Fibroblast of pulmonary artery (primary cell): ENCODE data around the gene FBLN2.

Experiments used
- DNase-seq: peaks from one replicate; pipeline ENCODE4 v3.0.0-alpha.2; 2010; ENCODE audit warnings: low read depth
- H3K4me3 ChIP-seq: replicated peaks from 2 replicates; pipeline ENCODE4 v1.5.1; 2011; ENCODE audit warnings: low read depth, mild to moderate bottlenecking, control low read depth, low read length, moderate library complexity
- CTCF ChIP-seq: IDR thresholded peaks from 2 replicates; pipeline ENCODE4 v1.5.1; 2011; ENCODE audit warnings: mild to moderate bottlenecking, control low read depth, low read length, inconsistent platforms; ENCODE audit errors: missing control alignments

The FBLN2 gene

DNA sequence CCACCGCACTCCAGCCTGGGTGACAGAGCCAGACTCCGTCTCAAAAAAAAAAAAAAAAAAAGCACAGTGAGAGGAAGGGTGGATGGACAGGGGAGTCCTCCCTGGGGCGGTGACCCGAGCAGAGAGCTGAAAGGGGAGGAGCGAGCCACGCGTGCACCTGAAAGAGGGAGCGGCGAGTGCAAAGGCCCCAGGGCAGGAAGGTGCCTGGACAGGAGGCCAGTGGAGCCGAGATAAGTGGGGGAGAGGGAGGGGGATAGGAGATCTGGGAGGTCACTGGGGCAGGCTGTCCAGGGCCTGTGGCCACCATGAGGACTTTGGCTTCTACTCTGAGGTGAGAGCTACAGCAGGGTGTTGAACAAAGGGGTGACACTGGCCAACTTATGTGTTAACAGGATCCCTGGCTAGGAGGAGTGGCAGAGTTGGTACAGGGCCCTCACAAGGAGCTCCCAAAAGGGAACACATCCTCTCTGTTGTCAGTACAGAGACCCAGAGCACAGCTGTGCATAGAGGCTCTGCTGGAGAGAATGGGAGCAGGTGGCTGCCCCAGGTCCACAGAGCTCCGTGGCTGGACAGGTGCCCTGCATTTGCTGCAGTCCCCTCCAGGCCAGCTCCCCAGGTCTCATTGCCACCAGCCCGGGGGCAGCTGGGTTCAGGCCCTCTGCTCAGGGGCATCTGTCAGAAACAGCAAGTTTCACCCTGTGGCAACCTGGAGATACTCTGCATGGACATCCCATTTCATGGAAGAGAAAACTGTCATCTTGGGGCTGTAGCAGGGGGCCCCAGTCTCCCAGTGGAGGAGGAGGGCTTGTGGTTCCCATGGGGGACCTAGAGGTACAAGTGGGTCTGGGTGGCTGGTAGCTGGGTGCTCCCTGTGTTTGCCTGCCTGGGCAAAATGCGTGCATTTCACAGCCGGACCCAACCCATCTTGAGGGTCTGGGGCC lies 28.5 kb downstream of the FBLN2 start:
- DNase-seq: no peak
- TF ChIP-seq CTCF: no peak
- H3K4me3 ChIP-seq: no peak overlapping the region

- no peak overlapping the region for H3K4me3 ChIP-seq
- no peak for TF ChIP-seq CTCF
- DNase-seq: no peak
These were observed 29.3 kb downstream of the FBLN2 start for GRCh38 chr3:13578251-13578650.

GRCh38 chr3:13579063-13579462 lies 30.1 kb downstream of the FBLN2 start:
- H3K4me3 ChIP-seq: no peak overlapping the region
- no peak for TF ChIP-seq CTCF
- DNase-seq: peak; percentile 72

- DNase-seq: no peak
- no peak for TF ChIP-seq CTCF
- H3K4me3 ChIP-seq: no peak overlapping the region
These were observed 31.5 kb downstream of the FBLN2 start for GRCh38 chr3:13580256-13581023.

GRCh38 chr3:13581485-13582365 lies 32.8 kb downstream of the FBLN2 start:
- H3K4me3 ChIP-seq: no peak overlapping the region
- no peak for DNase-seq
- TF ChIP-seq CTCF: no peak
